Endothelial cell (in vitro differentiated cells): ENCODE results near the gene HEBP2. TPM values are rescaled to one million over a fixed set of nuclear protein-coding genes. Genes with fewer than 3 reads are reported as not detected.
A peak's percentile ranks its signal among the peaks of the same experiment; 100 is the strongest.
"Not testable (repeated sequence)": the region's sequence is repeated elsewhere in the genome, so short reads cannot be mapped to it uniquely, and the experiment has no call there.

Source experiments
- DNase-seq: peaks from one replicate; pipeline ENCODE4 v3.0.0; 2021; ENCODE audit warnings: low spot score
- H3K27ac Mint-ChIP-seq: one replicate; pipeline ENCODE4 v1.8.0; 2021; ENCODE audit warnings: mixed read lengths, inconsistent platforms; ENCODE audit not compliant: unreplicated experiment
- H3K27me3 Mint-ChIP-seq: one replicate; pipeline ENCODE4 v1.8.0; 2021; ENCODE audit warnings: mild to moderate bottlenecking, moderate library complexity, mixed read lengths, inconsistent platforms; ENCODE audit not compliant: unreplicated experiment
- H3K36me3 Mint-ChIP-seq: one replicate; pipeline ENCODE4 v1.8.0; 2021; ENCODE audit warnings: mild to moderate bottlenecking, low read depth, mixed read lengths, inconsistent platforms; ENCODE audit not compliant: unreplicated experiment
- H3K4me1 Mint-ChIP-seq: one replicate; pipeline ENCODE4 v1.8.0; 2021; ENCODE audit warnings: mild to moderate bottlenecking, mixed read lengths, inconsistent platforms; ENCODE audit not compliant: unreplicated experiment
- H3K4me3 Mint-ChIP-seq: one replicate; pipeline ENCODE4 v1.8.0; 2021; ENCODE audit warnings: mild to moderate bottlenecking, mixed read lengths, inconsistent platforms; ENCODE audit not compliant: unreplicated experiment
- H3K9me3 Mint-ChIP-seq: one replicate; pipeline ENCODE4 v1.8.0; 2021; ENCODE audit warnings: mixed read lengths, inconsistent platforms; ENCODE audit not compliant: unreplicated experiment
- long read RNA-seq: library from polyadenylated mRNA; unstranded; transcript quantifications from one replicate; pipeline ENCODE4 v2.0.0, GENCODE V29; 2020; ENCODE audit not compliant: unreplicated experiment
- total RNA-seq: library from RNA; stranded (reverse); fragmentation: NEBNext Ultra II Directional; extraction: Animal tissue kit (Norgen Biotek cat#: 25700); gene quantifications from one replicate; pipeline ENCODE4 v1.2.1, GENCODE V29; 2021; ENCODE audit not compliant: unreplicated experiment
- TF ChIP-seq, protein P1 (sequence below): fragments of 200-600 bp; sonication (generic); IDR thresholded peaks from one replicate; pipeline ENCODE4 v1.5.0; 2021; ENCODE audit warnings: antibody characterized with exemption; ENCODE audit not compliant: unreplicated experiment

Gene HEBP2, protein sequence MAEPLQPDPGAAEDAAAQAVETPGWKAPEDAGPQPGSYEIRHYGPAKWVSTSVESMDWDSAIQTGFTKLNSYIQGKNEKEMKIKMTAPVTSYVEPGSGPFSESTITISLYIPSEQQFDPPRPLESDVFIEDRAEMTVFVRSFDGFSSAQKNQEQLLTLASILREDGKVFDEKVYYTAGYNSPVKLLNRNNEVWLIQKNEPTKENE
- 30.1 TPM for total RNA-seq
- long read RNA-seq, full-length matches to known transcripts: 4 of 25 reads
- long read RNA-seq, partial matches to known transcripts: 2 of 25 reads
- long read RNA-seq, other reads (novel, unspliced or antisense): 19 of 25 reads

DNA sequence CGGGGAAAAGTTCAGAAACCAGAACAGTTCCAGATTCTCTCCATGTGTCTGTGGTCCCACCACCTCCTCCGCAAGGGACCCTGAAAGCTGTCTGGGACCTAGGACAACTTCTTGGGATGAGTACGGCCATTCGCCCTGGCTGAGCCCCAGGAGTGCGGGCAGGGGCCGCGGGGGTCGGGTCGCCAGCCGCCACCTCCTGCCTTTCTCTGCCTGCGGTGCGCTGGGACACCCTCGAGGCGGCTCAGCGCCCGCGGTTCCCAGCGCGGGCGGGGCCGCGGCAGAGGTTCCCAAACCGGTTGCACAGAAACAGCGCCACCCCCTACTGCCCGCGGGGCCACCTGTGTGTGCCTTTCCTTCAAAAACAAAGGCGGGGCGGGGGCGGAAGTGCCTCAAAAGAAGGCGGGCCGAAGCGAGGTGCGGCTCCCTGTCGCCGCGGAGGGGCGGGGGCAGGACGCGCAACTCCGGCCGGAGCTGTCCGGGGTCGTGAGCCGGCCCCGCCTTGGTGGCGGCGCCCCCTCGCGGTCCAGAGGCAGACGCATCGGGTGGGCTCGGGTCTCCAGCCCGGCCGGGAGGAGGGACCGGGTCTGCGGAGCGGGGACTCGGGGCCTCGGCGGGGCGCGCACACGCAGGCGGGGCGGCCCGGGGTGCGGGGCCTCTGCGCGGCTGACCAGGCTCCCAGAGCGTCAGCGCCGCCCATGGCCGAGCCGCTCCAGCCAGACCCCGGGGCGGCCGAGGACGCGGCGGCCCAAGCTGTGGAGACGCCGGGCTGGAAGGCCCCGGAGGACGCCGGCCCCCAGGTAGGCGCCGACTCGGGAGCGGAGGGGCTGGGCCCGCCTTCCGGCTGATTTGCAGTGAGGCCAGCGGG lies at the start of gene HEBP2:
HEBP2 (plus strand) TSS at position 423 of the 865 bp plus-strand sequence; CDS start at position 696, 273 bp downstream.
- Mint-ChIP-seq H3K36me3 (peaks cover 19% of the 10 kb centered on the region), H3K27me3 (peaks cover 7% of the 10 kb centered on the region), H3K4me3 (peak within 1 kb of the TSS; percentile 92), H3K27ac (no peak within 1 kb of the TSS), H3K4me1 (peaks cover 4% of the 10 kb centered on the region), H3K9me3 (no peaks in the 10 kb centered on the region)
- DNase-seq: peak; percentile 92
- TF ChIP-seq, protein P1, sequence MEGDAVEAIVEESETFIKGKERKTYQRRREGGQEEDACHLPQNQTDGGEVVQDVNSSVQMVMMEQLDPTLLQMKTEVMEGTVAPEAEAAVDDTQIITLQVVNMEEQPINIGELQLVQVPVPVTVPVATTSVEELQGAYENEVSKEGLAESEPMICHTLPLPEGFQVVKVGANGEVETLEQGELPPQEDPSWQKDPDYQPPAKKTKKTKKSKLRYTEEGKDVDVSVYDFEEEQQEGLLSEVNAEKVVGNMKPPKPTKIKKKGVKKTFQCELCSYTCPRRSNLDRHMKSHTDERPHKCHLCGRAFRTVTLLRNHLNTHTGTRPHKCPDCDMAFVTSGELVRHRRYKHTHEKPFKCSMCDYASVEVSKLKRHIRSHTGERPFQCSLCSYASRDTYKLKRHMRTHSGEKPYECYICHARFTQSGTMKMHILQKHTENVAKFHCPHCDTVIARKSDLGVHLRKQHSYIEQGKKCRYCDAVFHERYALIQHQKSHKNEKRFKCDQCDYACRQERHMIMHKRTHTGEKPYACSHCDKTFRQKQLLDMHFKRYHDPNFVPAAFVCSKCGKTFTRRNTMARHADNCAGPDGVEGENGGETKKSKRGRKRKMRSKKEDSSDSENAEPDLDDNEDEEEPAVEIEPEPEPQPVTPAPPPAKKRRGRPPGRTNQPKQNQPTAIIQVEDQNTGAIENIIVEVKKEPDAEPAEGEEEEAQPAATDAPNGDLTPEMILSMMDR: peak; percentile 81

DNA sequence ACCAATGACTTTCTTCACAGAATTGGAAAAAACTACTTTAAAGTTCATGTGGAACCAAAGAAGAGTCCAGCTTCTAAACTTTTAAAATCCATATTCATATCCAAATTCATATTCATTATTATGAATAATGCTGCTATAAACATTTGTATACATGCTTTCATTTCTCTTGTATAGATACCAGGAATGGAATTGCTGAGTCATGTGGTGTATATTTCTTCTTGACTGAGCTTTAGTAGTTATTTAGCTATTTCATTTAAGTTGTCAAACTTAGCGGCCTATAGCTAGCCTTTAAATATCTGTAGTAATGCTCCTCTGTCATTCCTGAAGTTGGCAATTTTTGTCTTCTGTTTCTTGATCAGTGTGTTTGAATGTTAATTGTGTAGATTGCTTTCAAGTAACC lies 46.1 kb upstream of the HEBP2 start:
- Mint-ChIP-seq H3K4me3 (no peak overlapping the region), H3K27me3 (no peaks in the 10 kb centered on the region), H3K4me1 (no peaks in the 10 kb centered on the region), H3K36me3 (no peaks in the 10 kb centered on the region), H3K9me3 (no peaks in the 10 kb centered on the region), H3K27ac (no peak overlapping the region)
- TF ChIP-seq, protein P1: no peak
- no peak for DNase-seq

DNA sequence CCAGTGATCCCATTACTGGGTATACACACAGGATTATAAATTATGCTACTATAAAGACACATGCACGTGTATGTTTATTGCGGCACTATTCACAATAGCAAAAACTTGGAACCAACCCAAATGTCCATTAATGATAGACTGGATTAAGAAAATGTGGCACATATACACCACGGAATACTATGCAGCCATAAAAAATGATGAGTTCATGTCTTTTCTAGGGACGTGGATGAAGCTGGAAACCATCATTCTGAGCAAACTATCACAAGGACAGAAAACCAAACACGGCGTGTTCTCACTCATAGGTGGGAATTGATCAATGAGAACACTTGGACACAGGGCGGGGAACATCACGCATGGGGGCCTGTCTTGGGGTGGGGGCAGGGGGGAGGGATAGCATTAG lies 35.3 kb upstream of the HEBP2 start:
- not testable (repeated sequence) for H3K27me3 Mint-ChIP-seq, DNase-seq

DNA sequence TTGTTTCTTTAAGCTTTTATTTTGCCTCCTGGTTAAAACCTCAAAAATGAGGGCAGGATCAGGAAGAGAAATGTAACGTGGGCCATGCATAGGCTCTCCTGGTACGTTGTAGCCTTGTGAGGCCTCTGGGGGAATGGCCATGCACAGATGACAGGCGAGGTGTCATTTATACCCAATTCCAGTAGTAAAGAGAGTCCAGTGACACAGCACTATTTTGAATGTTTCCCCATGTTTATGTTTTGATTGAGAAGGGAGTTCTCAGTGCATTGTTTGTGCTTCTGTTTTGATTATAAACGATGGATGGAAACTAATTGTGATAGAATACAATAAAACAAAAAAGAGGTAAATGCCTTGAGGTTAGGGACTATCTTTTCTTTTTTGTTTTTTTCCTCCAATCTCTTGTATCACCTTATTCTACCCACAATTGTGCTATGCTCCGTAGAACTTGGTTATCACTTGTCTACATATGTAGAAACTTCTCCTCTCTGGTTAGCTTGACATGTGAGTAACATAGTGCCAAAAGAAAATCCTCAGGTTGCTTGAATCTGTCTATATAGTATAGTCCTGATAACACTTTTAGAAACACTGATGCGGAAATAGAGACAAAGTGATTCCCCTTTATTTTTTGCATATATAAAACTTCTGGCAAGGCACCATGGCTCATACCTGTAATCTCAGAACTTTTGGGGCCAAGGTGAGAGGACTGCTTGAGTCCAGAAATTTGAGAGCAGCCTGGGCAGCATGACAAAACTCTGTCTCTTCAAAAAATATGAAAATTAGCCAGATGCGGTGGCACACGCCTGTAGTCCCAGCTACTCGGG lies 33.2 kb upstream of the HEBP2 start:
- TF ChIP-seq, protein P1: no peak
- H3K36me3 Mint-ChIP-seq: no peaks in the 10 kb centered on the region
- no peak overlapping the region for H3K4me3 Mint-ChIP-seq
- H3K27ac Mint-ChIP-seq: no peak overlapping the region
- H3K9me3 Mint-ChIP-seq: no peaks in the 10 kb centered on the region
- H3K4me1 Mint-ChIP-seq: peaks cover 2% of the 10 kb centered on the region
- no peak for DNase-seq
- peaks cover 6% of the 10 kb centered on the region for H3K27me3 Mint-ChIP-seq

More for the DNA sequence above, 35.3 kb upstream of the HEBP2 start:
- H3K4me1 Mint-ChIP-seq, H3K27ac Mint-ChIP-seq, H3K36me3 Mint-ChIP-seq, H3K9me3 Mint-ChIP-seq, H3K4me3 Mint-ChIP-seq: not testable (repeated sequence)

DNA sequence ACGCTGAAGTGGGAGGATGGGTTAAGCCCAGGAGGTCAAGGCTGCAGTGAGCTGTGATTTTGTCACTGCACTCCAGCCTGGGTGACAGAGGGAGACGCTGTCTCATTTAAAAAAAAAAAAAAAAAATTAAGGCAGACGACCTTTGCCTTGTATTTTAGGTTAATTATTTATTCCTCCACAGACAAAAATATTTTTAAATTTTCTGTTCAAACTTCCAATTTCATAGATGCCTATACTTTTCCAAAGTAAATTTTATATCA lies 32.6 kb upstream of the HEBP2 start:
- H3K4me1 Mint-ChIP-seq: peaks cover 2% of the 10 kb centered on the region
- H3K4me3 Mint-ChIP-seq: no peak overlapping the region
- H3K27ac Mint-ChIP-seq: no peak overlapping the region
- no peak for DNase-seq
- TF ChIP-seq, protein P1: no peak
- peaks cover 6% of the 10 kb centered on the region for H3K27me3 Mint-ChIP-seq
- H3K9me3 Mint-ChIP-seq: no peaks in the 10 kb centered on the region
- H3K36me3 Mint-ChIP-seq: no peaks in the 10 kb centered on the region
